ENCODE results near the gene AP3S2. TPM values are rescaled to one million over a fixed set of nuclear protein-coding genes. Genes with fewer than 3 reads are reported as not detected.

The AP3S2 gene
- total and polyA plus RNA-seq, 2 of the 13 experiments (the other 11 are each of a cell fraction or from before 2014, with no cell fraction given), result 17.6 to 44.4 TPM

- Histone ChIP-seq H3K4me1 (ENCODE audit: insufficient read depth, low read length) (peaks cover 22% of the 10 kb centered on the region), H3K9ac (ENCODE audit: insufficient read depth, low read depth, low read length) (no peak overlapping the region), H3K9me3 (ENCODE audit: low read length) (no peaks in the 10 kb centered on the region), H3K27me3 (ENCODE audit: control insufficient read depth in 1 of 2, insufficient read depth in 2 of 2, low read length in 2 of 2) (no peaks in the 10 kb centered on the region), H3K4me3 (replicated peaks in 1 of 3; ENCODE audit: insufficient read depth in 1 of 3, low read depth in 2 of 3, low read length in 3 of 3) (no peak overlapping the region), H4K20me1 (ENCODE audit: insufficient read depth, low read length) (no peaks in the 10 kb centered on the region), H3K27ac (ENCODE audit: extremely low read length, insufficient read depth, low read length) (no peak overlapping the region), H3K36me3 (replicated peaks in 1 of 2; ENCODE audit: control insufficient read depth in 1 of 2, insufficient read depth in 2 of 2, low read length in 2 of 2) (peaks cover 3 to 10% of the 10 kb centered on the region in 2 experiments; a peak in 3 of 5 replicates), H3K4me2 (ENCODE audit: low read depth, low read length) (no peak overlapping the region), H3K79me2 (ENCODE audit: insufficient read depth, low read length) (no peaks in the 10 kb centered on the region), H2AFZ (ENCODE audit: low read length) (no peak overlapping the region)
- WGBS (ENCODE audit: low lambda C conversion rate), result 58% methylated on average over 3 of the region's 3 CpGs
- ATAC-seq, result peak; percentile 47; the same call in 2 of the 3 replicates
- intact Hi-C loops (cut with micrococcal nuclease; ENCODE audit: unreplicated experiment), result no loop called here
- no peak for FAIRE-seq
- POLR2A ChIA-PET, result no interaction called here
- DNase-seq (ENCODE audit: low spot score), result no peak
- in situ Hi-C loops (cut with HindIII; ENCODE audit: extremely low pct_ligation_motif_present, low pct_unique_long_range_greater_than_20kb), result no loop called here
- no TSS peak for BruUV-seq (replicated peaks)
- CTCF ChIA-PET (ENCODE audit: low intra/inter-chr PET ratio, low total read pairs), result no interaction called here
- TF ChIP-seq ZC3H4 (CRISPR knock-in tag; IDR thresholded peaks at IDR 0.05; ENCODE audit: borderline replicate concordance), result no peak
- TF ChIP-seq MEF2D (CRISPR knock-in tag; IDR thresholded peaks at IDR 0.05), result no peak
- no peak for TF ChIP-seq SIN3B (IDR thresholded peaks at IDR 0.05; ENCODE audit: low read length)
- TF ChIP-seq ARHGAP35 (CRISPR knock-in tag; IDR thresholded peaks at IDR 0.05; ENCODE audit: borderline replicate concordance), result no peak
- no peak for TF ChIP-seq ARNT (IDR thresholded peaks at IDR 0.05)
- TF ChIP-seq ZNF713 (CRISPR knock-in tag; IDR thresholded peaks at IDR 0.05), result no peak
- TF ChIP-seq ZNF263 (CRISPR knock-in tag; IDR thresholded peaks at IDR 0.05), result 0 out of 2 replicates have a peak, but pooled peaks have one; percentile 52
- no peak for TF ChIP-seq AGO1 (IDR thresholded peaks at IDR 0.05; ENCODE audit: low read depth, low read length, poor library complexity, severe bottlenecking)
- TF ChIP-seq TRAFD1 (CRISPR knock-in tag; IDR thresholded peaks at IDR 0.05; ENCODE audit: borderline replicate concordance), result no peak
- TF ChIP-seq KDM3A (CRISPR knock-in tag; IDR thresholded peaks at IDR 0.05; ENCODE audit: low read depth), result no peak
- peak; percentile 64 for TF ChIP-seq MNT (IDR thresholded peaks at IDR 0.05)
- no peak for TF ChIP-seq NFRKB (IDR thresholded peaks at IDR 0.05)
- TF ChIP-seq ZKSCAN8 (CRISPR knock-in tag; IDR thresholded peaks at IDR 0.05; ENCODE audit: borderline replicate concordance), result no peak
- TF ChIP-seq ISX (CRISPR knock-in tag; conservative IDR thresholded peaks at IDR 0.05), result no peak
- no peak for TF ChIP-seq TCF12 (IDR thresholded peaks at IDR 0.05)
- TF ChIP-seq TCF12 (CRISPR knock-in tag; IDR thresholded peaks at IDR 0.05), result no peak
- TF ChIP-seq HNF4A (CRISPR knock-in tag; IDR thresholded peaks at IDR 0.05), result 0 out of 2 replicates have a peak, but pooled peaks have one; percentile 4
- no peak for TF ChIP-seq GLI4 (CRISPR knock-in tag; IDR thresholded peaks at IDR 0.05; ENCODE audit: borderline replicate concordance)
- no peak for TF ChIP-seq MEIS1 (CRISPR knock-in tag; IDR thresholded peaks at IDR 0.05; ENCODE audit: borderline replicate concordance)
- TF ChIP-seq KDM6A (CRISPR knock-in tag; IDR thresholded peaks at IDR 0.05; ENCODE audit: low read depth), result no peak
- no peak for TF ChIP-seq MAZ (IDR thresholded peaks at IDR 0.05; ENCODE audit: borderline replicate concordance, low read depth, low read length)
- no peak for TF ChIP-seq MAZ (CRISPR knock-in tag; IDR thresholded peaks at IDR 0.05; ENCODE audit: low read depth)
- no peak for TF ChIP-seq RFX3 (CRISPR knock-in tag; IDR thresholded peaks at IDR 0.05)
- TF ChIP-seq KLF9 (CRISPR knock-in tag; IDR thresholded peaks at IDR 0.05; ENCODE audit: low read depth), result no peak
These were observed 28.6 kb downstream of the AP3S2 start for GRCh38 chr15:89864958-89865739.

All from HepG2 (cell line).